ENCODE data around the gene RMI1.
"Not testable (repeated sequence)": the region's sequence is repeated elsewhere in the genome, so short reads cannot be mapped to it uniquely, and the experiment has no call there.

Gene RMI1

GRCh38 chr9:84024041-84024575 lies 43.5 kb downstream of the RMI1 start:
- DNase-seq = no peak

GRCh38 chr9:84027201-84027600 lies 46.6 kb downstream of the RMI1 start:
- DNase-seq = no peak

GRCh38 chr9:84031534-84031933 lies 50.9 kb downstream of the RMI1 start:
- DNase-seq = no peak

DNA sequence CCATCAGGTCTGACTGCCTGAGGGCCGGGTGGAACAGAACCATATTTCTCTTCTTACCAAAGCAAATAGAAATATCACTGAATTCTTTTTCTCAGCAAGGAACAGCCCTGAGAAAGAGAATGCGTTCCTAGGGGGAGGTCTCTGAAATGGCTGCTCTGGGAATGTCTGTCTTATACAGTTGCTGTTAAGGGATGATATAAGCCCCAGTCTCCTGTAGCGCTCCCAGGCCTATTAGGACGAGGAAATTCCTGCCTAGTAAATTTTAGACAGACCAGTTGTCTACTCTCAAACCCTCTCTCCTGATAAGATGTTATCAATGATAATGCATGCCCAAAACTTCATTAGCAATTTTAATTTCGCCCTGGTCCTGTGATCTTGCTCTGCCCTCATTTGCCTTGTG lies 61.3 kb downstream of the RMI1 start:
- DNase-seq = not testable (repeated sequence)

DNA sequence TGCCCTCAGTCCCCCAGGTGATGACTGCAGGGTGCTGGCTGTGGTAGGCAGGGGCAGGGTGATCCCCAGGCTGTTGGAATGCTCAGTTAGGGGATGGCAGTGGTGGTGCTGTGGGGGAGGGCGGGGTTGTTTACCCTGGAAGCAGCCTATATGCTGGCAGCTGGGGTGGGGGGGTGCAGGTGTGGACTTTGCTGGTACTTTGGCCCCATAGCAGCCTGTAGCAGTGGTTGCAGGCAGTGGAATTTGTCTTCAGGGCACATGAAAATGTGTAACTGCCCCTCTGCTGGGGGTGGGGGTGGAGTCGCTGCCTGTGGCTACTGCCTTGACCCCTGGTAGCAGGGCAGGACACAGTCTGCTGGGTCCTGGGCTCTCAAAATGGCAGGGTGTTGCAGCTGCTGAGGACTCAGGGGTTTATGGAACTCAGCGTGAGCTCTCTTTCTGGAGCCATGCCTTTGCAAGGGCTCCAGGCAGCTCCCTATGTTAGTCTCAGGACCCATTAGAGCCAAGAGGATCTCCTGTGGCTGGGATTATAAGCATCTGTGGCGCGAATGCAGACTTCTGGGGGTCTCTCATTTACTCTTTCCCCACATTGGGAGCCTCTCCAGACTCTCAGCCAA lies 65.0 kb downstream of the RMI1 start:
- DNase-seq = no peak
